Astrocyte of the hippocampus (primary cell): ENCODE data around the gene FLYWCH1.
"Not testable (repeated sequence)": the region's sequence is repeated elsewhere in the genome, so short reads cannot be mapped to it uniquely, and the experiment has no call there.

Source experiments
- DNase-seq: peaks from one replicate; pipeline ENCODE4 v3.0.0; 2011; ENCODE audit warnings: low read depth, low spot score

FLYWCH1 gene

DNA sequence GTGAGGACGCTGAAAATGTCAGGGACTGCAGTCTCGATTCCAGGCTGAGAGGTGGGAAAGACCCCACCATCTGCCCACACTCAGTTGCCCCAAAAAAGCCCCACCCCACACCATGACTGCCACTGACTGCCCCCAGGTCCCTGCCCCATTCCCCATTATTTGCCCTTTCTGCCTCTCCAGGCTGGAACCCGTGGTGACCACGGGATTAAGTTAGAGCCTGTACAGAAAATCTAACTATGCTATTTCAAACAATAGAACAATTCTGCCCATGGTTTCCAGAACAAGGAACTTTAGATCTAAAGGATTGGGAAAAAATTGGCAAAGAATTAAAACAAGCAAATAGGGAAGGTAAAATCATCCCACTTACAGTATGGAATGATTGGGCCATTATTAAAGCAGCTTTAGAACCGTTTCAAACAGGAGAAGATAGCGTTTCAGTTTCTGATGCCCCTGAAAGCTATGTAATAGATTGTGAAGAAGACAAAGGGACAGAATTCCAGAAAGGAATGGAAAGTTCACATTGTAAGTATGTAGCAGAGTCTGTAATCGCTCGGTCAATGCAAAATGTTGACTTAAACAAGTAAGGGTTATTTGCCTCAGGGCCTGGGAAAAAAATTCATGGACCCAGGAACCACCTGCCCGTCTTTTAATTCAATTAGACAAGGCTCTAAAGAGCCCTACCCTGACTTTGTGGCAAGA lies 14.4 kb downstream of the FLYWCH1 start:
- DNase-seq, result no peak

GRCh38 chr16:2926650-2926999 lies 14.9 kb downstream of the FLYWCH1 start:
- DNase-seq, result no peak

GRCh38 chr16:2927010-2927646 lies 15.4 kb downstream of the FLYWCH1 start:
- DNase-seq, result peak; percentile 90

- DNase-seq, result not testable (repeated sequence)
Measured at GRCh38 chr16:2928151-2928550, 16.4 kb downstream of the FLYWCH1 start.

DNA sequence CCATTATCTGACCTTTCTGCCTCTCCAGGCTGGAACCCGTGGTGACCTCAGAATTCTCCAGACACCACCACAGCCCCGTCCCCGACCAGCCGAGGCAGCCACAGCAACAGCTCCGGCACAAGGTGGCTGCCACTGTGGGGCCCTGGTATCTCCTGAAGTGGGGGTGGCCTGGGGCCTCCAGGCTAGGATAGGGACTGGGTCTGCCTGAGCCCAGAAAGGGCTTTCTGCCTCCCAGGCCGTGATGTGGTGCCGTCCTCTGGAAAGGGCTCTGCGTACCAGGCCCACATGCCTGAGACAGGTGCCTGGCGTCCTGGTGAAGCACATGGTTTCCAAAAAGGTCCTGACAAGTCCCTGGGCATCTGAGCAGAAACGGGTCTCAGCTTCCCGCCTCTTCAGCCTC lies 17.1 kb downstream of the FLYWCH1 start:
- DNase-seq, result no peak

DNA sequence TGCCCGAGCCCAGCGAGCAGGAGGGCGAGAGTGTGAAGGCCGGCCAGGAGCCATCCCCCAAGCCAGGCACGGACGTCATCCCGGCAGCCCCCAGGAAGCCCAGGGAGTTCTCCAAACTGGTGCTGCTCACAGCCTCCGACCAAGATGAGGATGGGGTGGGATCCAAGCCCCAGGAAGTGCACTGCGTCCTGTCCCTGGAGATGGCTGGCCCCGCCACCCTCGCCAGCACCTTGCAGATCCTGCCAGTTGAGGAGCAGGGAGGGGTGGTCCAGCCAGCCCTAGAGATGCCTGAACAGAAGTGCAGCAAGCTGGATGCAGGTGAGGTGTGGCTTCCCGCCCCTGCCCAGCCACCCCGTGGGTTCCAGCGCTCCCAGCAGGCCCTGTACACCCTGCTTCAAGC lies 18.0 kb downstream of the FLYWCH1 start:
- DNase-seq, result no peak

GRCh38 chr16:2930236-2930635 lies 18.5 kb downstream of the FLYWCH1 start:
- no peak for DNase-seq

DNA sequence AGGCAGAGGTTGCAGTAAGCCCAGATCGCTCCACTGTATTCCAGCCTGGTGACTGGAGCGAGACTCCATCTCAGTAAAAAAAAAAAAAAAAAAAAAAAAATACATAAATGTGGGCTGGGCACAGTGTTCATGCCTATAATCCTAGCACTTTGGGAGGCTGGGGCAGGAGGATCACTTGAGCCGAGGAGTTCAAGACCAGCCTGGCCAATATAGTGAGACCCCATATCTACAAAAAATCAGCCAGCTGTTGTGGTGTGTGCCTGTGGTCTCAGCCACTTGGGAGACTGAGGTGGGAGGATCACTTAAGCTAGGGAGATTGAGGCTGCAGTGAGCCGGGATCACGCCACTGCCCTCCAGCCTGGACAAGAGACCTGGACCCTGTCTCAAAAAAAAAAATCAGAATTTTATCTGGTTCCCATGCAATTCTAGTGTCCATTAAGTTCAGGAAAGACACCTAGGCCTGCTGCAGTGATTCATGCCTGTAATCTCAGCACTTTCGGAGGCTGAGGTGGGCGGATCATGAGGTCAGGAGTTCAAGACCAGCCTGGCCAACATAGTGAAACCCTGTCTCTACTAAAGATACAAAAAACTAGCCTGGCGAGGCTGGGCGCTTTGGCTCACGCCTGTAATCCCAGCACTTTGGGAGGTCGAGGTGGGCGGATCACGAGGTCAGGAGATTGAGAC lies 19.6 kb downstream of the FLYWCH1 start:
- not testable (repeated sequence) for DNase-seq

GRCh38 chr16:2933136-2933535 lies 21.4 kb downstream of the FLYWCH1 start:
- DNase-seq, result no peak

- DNase-seq, result no peak
Measured at GRCh38 chr16:2933701-2934100, 22.0 kb downstream of the FLYWCH1 start.

DNA sequence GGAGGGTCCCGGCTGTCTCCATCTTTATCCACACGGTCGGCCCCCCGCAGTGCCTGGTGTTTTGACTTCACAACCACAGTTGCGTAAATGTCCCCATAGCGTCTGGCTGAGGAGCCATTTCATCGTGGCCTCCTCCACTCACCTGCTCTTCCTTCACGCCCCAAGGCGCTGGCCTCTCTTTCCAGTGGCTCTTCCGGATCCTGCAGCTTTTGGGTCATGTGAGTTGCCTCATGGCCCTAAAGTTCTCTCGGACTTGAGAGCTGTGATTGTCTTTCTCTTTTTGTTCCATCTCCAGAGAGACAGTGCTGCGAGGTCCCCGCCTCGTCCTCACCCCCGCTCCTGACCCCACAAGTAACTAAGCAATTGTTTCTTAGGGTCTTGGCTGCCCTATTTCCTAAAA lies 22.7 kb downstream of the FLYWCH1 start:
- no peak for DNase-seq

GRCh38 chr16:2936436-2937011 lies 24.8 kb downstream of the FLYWCH1 start:
- DNase-seq, result no peak

DNA sequence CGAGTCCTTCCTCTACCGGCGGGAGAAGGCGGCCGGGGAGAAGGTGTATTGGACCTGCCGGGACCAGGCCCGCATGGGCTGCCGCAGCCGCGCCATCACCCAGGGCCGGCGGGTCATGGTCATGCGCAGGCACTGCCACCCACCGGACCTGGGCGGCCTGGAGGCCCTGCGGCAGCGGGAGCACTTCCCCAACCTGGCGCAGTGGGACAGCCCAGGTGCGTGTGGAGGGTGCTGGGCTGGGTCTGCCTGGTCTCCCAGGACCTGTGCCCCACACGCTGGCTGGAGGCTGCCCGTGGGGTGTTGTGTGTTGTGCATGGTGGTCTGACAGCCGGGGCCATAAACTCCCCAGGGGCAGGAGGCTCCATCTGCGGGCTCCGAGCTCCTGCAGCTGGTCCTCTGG lies 25.4 kb downstream of the FLYWCH1 start:
- no peak for DNase-seq

DNA sequence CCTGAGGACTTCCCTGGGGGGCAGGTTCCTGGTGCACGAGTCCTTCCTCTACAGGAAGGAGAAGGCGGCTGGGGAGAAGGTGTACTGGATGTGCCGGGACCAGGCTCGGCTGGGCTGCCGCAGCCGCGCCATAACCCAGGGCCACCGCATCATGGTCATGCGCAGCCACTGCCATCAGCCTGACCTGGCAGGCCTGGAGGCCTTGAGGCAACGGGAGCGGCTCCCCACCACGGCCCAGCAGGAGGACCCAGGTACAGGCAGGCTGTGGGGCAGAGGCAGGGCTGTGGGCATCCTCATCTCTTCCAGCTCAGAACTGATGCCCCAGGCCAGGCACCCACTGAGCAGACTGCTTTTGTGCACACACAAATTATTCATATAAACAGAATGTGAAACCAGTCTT lies 26.5 kb downstream of the FLYWCH1 start:
- DNase-seq, result no peak

DNA sequence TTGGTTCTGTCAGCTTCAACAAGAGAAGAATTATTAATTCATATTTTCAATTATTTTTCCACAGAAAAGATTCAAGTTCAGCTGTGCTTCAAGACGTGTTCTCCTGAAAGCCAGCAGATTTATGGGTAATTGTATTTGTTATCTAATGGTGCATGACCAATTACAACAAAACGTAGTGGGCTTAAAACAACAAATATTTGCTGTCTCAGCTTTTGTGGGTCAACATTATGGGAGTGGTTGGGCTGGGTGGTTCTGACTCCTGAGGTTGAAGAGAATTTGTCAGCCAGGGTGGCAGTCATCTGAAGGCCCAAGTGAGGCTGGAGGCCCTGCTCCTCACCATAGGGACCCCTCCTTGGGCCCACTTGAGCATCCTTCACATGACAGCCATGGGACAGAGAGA lies 28.2 kb downstream of the FLYWCH1 start:
- DNase-seq, result no peak

DNA sequence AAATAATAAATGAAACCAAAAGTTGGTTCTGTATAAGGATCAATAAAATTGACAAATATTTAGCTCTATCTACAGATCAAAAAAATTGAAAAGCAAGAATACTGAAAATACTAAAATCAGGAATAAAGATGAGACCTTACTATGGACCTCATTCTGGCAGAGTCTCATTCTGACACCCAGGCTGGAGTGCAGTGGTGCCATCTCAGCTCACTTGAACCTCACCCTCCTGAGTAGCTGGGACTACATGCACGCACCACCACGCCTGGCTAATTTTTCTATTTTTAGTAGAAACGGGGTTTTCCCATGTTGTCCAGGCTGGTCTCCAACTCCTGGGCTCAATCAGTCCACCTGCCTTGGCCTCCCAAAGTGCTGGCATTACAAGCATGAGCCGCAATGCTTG lies 30.3 kb downstream of the FLYWCH1 start:
- DNase-seq, result no peak

DNA sequence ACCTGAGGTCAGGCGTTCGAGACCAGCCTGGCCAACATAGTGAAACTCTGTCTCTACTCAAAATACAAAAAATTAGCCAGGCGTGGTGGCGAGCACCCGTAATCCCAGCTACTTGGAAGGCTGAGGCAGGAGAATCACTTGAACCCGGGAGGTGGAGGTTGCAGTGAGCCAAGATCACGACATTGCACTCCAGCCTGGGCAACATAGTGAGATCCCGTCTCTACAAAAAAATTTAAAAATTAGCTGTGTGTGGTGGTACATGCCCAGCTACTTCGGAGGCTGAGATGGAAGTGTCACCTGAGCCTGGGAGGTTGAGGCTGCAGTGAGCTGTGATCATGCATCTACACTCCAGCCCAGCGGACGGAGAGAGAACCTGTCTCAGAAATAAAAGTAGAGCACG lies 32.0 kb downstream of the FLYWCH1 start:
- not testable (repeated sequence) for DNase-seq

- no peak for DNase-seq
Measured at GRCh38 chr16:2946649-2947048, 34.9 kb downstream of the FLYWCH1 start.

DNA sequence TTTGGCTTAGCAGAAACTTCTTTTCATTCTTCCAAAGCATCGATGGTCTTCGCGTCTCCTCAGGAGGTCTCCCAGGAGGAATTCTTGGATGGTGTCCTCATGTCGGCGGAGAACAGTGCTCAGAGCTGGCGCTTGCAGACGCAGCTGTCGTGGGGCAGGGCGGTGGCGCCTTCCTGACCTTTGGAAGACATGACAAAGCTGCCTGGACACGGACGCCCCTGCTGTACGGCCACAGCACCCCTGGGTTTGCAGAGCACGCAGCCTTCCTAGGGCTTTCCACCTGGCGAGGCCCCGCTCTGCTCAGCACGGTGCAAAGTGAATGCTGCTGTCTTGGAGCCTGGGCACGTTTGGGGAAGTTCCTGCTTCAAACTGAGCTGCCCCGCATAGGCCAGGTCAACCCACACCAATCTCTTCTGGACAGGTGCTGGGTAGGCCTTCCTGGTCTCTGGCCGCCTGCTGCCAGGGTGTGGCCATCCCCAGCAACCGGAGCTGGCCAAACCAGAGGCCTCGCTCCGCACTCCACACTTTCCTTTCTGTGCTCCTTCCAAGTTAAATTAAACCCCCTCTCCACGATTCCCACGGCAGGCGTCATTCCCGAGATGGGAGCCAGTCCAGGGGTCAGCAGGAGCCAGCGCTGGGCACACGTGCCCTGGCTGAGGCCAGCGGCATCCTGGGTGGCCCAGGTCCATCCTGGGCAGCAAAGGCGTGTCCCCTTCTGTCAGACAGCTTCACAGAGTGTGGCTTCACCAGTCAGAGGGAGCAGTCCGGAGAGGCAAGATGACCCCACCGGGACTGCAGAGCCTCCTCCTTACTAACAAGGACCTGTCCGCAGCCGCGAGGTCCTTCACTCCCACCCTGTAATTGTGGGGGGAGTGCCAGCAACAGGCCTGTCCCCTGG lies 37.3 kb downstream of the FLYWCH1 start:
- no peak for DNase-seq

DNA sequence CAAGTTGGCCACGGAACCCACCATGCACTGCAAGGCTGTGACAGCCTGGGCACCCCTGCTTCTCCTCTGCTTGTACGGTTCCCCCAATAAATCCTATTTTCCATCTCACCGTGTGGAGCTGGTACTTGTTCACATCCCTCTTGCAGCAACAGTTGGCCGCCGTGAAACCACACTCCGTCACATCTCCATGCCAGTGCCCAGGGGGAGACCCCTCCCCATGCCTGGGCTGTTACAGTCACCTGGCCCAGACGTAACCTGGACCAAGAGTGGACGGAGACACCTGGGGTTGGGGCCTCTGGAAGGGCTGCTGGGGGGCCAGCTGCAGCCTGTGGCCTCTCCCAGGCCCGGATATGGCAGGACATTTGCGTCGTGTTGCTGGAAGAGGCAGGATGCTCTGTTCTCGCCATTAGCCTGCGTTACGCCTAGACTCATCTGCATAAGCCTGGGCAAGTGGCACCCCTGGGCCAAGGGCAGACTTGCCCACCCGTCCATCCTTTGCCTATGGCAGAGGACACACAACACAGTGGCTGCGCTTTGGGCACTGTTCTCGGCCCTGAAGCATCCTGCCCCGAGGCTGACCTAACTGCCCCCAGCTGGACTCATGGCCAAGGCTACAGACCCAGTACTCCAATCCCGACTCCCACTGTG lies 38.1 kb downstream of the FLYWCH1 start:
- DNase-seq, result no peak

GRCh38 chr16:2950353-2950724 lies 38.6 kb downstream of the FLYWCH1 start:
- no peak for DNase-seq
